Activated naive CD4-positive, alpha-beta T cell (primary cell): ENCODE data around the gene ATP1A2.
"Not testable (repeated sequence)": the region's sequence is repeated elsewhere in the genome, so short reads cannot be mapped to it uniquely, and the experiment has no call there.

Experiments used
- DNase-seq, 4 experiments: peaks; one replicate each; lab custom pipeline; 2025; lab: John Stamatoyannopoulos, UW

ATP1A2 gene

DNA sequence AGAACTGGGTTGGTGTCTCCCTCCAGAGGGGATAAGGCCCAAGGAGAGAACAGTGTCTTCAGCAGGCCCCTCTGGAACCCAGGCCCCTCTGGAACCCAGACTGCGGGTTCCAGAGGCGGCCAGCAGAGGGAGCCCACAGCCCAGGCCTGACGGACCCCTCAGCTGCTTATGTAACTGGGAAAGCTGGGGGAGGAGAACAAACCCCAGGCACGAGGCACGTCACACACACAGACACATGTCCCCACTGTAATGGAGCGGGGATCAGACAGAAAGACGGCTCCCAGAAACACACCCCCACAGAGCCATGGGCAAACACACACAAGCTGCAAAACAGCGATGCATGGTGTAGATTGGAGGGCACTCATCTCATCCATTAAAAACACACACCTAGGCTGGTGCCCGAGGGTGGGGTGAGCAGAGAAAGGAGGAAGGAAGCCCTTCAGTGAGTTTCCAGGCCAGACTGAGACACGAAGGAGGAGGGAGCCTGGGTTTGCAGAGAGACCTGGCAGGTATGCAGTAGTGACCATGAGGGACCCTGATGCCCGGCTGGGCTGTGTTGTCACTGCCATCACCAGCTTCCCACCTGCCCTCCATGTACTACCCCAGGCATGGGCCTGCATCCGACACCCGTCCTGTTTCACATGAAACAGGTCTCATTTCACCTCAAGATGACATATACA lies 14.4 kb upstream of the ATP1A2 start:
- DNase-seq = peak; percentile 33 to 65 (median 48)

DNA sequence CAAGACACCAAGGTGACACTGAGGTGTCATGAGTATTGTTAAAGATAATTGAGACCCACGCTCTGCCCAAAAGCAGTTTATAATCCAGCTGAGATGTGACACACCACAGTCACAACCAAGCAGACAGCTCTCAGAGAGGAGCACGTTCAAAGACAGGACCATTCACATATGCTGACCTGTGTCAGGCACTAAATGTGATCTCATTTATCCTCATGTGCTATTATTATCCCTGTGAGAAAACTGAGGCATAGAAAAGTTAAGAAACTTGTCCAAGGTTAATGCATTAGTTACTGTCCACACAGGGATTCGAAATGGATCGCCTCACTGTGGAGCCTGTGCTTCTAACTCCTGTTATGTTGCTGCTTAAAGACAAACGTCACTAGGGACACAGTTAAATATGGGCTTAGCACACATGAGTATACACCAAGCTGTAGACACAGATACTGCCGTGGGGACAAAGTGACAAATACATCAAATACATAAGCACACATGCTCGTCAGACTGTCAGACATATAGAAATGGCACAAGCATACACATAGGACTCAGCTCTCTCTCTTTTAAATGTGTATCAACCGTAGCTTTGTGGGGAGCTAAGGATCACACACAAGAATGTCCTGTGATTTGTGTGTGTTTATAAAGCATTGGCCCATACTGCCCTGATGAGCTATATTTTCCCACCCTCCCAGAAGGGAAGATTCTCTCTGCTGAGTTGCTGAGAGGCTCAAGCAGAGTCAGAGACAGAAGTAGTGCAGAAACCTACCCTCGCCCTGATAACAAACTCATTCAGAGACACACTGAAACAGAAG lies 13.6 kb upstream of the ATP1A2 start:
- no peak for DNase-seq

- no peak for DNase-seq
Measured at GRCh38 chr1:160103658-160104408, 11.7 kb upstream of the ATP1A2 start.

DNA sequence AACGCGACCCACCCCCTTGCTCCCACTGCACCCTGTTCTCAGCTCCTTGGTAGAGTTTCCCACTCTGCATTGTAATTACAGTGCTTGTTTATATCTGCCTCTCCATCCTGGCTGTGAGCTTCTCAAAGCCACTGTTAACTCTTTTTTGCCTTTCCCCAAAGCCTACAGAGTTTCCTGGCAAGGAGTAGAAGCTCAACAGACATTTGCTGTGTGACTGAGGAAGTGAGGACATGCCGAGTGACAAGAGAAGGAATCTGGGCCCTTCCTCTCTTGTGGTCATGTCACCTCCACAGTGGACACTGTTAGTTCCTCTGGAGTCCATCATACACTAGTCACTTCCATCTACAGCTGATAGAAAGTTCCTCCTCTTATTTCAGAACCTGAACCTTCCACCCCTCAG lies 11.1 kb upstream of the ATP1A2 start:
- no peak for DNase-seq

- no peak for DNase-seq
Measured at GRCh38 chr1:160105155-160105554, 10.4 kb upstream of the ATP1A2 start.

GRCh38 chr1:160107512-160107911 lies 8.0 kb upstream of the ATP1A2 start:
- DNase-seq = no peak

DNA sequence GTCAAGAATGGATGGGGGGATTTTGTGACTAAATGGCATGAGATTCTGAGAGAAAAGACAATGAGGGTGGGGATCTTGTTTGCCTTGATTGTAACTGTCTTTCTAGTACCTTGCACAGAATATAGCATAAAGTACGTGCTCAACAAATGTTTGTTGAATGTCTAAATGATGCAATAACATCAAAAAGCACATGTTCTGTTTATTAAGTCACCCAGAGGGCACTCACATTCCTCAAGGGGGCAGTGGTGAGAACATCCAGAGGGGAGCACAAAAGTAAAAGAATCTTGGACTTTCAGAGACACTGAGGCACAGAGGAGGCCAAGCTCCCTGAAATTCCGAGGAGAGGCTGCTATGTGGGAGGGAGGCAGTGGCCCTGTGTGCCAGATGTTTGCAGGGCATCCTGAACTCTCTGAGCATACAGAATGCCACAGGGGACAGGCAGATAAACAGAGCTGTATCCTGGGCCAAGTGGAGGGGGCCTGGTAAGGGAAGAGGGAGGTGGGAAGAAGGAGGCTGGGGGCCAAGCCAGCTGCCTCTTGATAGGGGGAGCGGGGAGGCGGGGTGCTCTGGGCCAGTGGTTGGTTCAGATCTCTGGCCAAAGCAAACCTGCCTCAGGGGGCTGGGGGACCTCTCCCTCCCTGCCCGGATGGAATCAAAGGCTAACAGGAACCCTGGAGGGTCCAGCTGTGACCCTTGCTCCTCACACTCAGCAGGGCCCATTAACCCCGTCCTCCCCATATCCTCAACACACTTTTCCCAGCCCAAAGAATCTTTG lies 6.5 kb upstream of the ATP1A2 start:
- DNase-seq = no peak

GRCh38 chr1:160109686-160110085 lies 5.9 kb upstream of the ATP1A2 start:
- no peak for DNase-seq

DNA sequence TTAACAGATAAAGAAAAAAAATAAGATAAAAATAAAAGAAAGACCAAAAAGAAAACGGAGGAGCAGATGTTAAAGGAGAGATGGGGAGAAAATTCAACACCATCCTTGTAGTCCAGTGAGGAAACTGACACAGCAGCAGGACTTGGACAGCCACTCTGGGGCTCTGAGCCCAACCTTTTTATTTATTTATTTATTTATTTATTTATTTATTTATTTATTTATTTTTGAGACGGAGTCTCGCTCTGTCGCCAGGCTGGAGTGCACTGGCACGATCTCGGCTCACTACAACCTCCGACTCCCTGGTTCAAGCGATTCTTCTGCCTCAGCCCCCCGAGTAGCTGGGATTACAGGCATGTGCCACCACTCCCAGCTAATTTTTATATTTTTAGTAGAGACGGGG lies 4.1 kb upstream of the ATP1A2 start:
- DNase-seq = not testable (repeated sequence)

GRCh38 chr1:160112357-160112756 lies 3.2 kb upstream of the ATP1A2 start:
- no peak for DNase-seq

- DNase-seq = no peak
Measured at GRCh38 chr1:160113407-160113806, 2.2 kb upstream of the ATP1A2 start.

GRCh38 chr1:160114085-160114484 lies 1.5 kb upstream of the ATP1A2 start:
- no peak for DNase-seq

DNA sequence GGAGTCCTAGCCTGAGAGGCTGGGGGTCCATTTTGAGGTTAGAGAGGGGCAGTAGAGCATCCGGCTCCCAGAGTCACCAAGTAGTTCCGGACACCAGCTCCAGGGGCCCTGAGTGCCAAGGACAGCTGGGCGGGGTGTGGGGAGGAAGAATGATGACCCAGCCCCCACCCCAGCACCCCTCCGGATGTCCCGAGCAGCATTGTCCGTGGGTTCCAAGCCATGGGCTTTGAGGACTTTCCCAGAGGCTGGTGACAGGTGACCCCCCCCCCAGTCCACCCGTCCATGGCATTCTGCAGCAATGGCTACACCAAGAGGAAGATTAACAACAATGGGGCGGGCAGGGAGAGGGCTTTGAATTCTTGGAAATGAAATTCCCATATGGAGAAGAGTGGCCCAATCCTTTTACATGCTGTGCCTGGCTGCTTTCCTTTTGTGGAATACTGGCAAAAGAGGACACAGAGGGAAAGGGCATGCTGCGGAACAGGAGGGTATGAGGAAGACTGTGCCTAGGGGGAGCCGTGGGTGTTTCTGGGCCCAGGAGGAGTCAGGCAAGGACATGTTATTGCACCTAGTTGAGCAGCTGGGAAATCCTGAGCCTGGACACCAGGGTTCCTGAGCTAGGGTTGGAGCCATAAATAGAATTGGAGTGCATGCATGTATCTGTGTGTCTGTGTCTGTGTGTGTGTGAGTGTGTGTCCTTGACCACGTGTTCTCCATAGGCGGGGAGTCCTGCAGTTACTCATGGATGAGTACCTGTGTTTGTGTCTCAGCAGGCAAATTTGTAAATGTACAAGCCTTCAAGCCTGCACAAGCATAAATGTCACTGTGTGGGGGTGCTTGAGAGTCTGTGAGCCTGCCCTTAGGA lies 956 bp downstream of the ATP1A2 start:
- DNase-seq = no peak

DNA sequence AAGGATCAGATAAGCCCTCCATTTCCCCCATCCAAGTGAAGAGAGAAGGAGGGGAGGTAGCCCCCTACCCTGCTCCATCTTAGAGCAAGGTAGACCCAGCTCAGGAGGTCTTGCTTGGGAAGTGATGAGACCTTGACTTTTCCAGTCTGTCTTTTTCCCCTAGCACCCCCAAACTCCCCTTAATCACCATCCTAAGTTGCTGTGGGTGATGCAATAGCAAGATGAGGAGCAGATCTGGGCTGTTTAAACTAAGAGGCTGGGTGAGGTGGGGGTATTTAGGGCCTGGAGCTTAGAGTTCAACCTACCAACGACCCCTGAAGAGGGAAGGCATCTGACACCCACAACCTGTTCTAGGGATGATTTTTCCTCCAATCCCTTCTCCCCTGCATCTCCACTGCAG lies 1.7 kb downstream of the ATP1A2 start:
- DNase-seq = no peak

- no peak for DNase-seq
Measured at GRCh38 chr1:160117709-160118183, 2.2 kb downstream of the ATP1A2 start.

- no peak for DNase-seq
Measured at GRCh38 chr1:160118928-160119327, 3.4 kb downstream of the ATP1A2 start.

DNA sequence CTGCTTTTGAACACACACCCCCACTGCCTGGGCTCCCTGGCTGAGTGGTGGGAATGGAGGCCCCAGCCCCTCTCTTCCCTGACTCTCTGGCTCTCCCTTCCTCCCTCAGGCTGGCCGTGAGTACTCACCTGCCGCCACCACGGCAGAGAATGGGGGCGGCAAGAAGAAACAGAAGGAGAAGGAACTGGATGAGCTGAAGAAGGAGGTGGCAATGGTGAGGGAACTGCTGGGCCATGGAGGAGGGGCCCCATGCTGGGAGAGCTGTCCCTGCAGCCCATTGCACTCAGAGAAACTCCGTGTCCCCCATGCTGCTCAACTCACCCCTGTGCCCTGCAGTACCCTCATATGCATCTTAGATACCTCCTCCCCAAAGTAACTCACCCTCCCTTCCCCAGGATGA lies 5.2 kb downstream of the ATP1A2 start:
- no peak for DNase-seq

- no peak for DNase-seq
Measured at GRCh38 chr1:160121388-160121787, 5.8 kb downstream of the ATP1A2 start.

DNA sequence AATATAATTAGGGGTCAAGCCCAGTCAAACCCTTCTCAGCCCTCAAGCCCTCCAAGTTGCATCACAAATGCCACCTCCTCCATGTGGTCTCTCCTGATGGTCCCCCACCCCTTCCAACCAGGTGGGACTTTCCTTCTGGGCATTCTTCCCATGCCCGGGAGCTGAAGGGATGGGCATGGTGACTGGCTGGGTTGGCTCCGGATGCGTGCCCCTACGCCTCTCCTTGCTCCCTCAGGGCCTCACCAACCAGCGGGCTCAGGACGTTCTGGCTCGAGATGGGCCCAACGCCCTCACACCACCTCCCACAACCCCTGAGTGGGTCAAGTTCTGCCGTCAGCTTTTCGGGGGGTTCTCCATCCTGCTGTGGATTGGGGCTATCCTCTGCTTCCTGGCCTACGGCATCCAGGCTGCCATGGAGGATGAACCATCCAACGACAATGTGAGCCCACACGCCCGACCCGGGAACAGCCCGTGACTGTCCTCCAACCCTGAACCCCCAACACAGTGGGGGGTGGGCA lies 7.5 kb downstream of the ATP1A2 start:
- DNase-seq = no peak

DNA sequence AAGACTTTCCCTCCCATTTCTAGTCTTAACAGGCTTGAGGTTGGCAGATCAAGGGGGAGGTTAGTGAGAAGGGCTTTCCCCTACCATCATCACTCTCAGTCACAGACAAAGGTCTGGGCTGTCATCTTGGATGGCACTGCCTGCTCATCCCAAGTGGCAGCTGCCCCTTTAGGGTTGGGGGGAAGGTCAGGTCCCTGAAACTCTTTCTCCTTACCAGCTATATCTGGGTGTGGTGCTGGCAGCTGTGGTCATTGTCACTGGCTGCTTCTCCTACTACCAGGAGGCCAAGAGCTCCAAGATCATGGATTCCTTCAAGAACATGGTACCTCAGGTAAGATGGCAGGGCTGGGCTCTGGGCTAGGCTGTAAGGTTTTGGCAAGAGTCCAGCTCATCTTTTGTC lies 8.2 kb downstream of the ATP1A2 start:
- DNase-seq = no peak
